Measurements from ENCODE around the gene TFE3. TPM values are rescaled to one million over a fixed set of nuclear protein-coding genes. Genes with fewer than 3 reads are reported as not detected.

The TFE3 gene
- total RNA-seq, 1 donor from 2014 or later: 42.5 TPM

GRCh38 chrX:49060914-49061313 is 17.8 kb upstream of the TFE3 start:
- peaks cover 6% of the 10 kb centered on the region for H3K4me1 Mint-ChIP-seq (ENCODE audit: low read depth)
- no peaks in the 10 kb centered on the region for H3K27me3 Mint-ChIP-seq (ENCODE audit: low read depth)
- no peak for DNase-seq (ENCODE audit: low spot score)
- H3K9me3 Mint-ChIP-seq (ENCODE audit: low read depth): peaks cover 4% of the 10 kb centered on the region
- H3K27ac Mint-ChIP-seq (ENCODE audit: unreplicated experiment): no peak overlapping the region
- no peaks in the 10 kb centered on the region for H3K36me3 Mint-ChIP-seq (ENCODE audit: low read depth)
- no peak for TF ChIP-seq CTCF (IDR thresholded peaks at IDR 0.05)
- H3K4me3 Mint-ChIP-seq (ENCODE audit: unreplicated experiment): no peak overlapping the region

GRCh38 chrX:49059681-49060085 is 16.5 kb upstream of the TFE3 start:
- H3K9me3 Mint-ChIP-seq (ENCODE audit: low read depth): peaks cover 5% of the 10 kb centered on the region
- no peak for TF ChIP-seq CTCF (IDR thresholded peaks at IDR 0.05)
- H3K27me3 Mint-ChIP-seq (ENCODE audit: low read depth): no peaks in the 10 kb centered on the region
- H3K36me3 Mint-ChIP-seq (ENCODE audit: low read depth): no peaks in the 10 kb centered on the region
- no peak overlapping the region for H3K4me3 Mint-ChIP-seq (ENCODE audit: unreplicated experiment)
- no peak overlapping the region for H3K27ac Mint-ChIP-seq (ENCODE audit: unreplicated experiment)
- peaks cover 17% of the 10 kb centered on the region for H3K4me1 Mint-ChIP-seq (ENCODE audit: low read depth)
- no peak for DNase-seq (ENCODE audit: low spot score)

- Mint-ChIP-seq H3K27me3 (ENCODE audit: low read depth) (no peaks in the 10 kb centered on the region), H3K4me3 (ENCODE audit: unreplicated experiment) (no peak overlapping the region), H3K9me3 (ENCODE audit: low read depth) (peaks cover 10% of the 10 kb centered on the region), H3K4me1 (ENCODE audit: low read depth) (peaks cover 22% of the 10 kb centered on the region), H3K27ac (ENCODE audit: unreplicated experiment) (no peak overlapping the region), H3K36me3 (ENCODE audit: low read depth) (no peaks in the 10 kb centered on the region)
- DNase-seq (ENCODE audit: low spot score): no peak
- no peak for TF ChIP-seq CTCF (IDR thresholded peaks at IDR 0.05)
These were observed 16.0 kb upstream of the TFE3 start for GRCh38 chrX:49059201-49059600.

- peaks cover 25% of the 10 kb centered on the region for H3K4me1 Mint-ChIP-seq (ENCODE audit: low read depth)
- H3K36me3 Mint-ChIP-seq (ENCODE audit: low read depth): no peaks in the 10 kb centered on the region
- no peak for DNase-seq (ENCODE audit: low spot score)
- no peak within 1 kb of the TSS for H3K27ac Mint-ChIP-seq (ENCODE audit: unreplicated experiment)
- H3K4me3 Mint-ChIP-seq (ENCODE audit: unreplicated experiment): no peak within 1 kb of the TSS
- TF ChIP-seq CTCF (IDR thresholded peaks at IDR 0.05): no peak
- peaks cover 14% of the 10 kb centered on the region for H3K9me3 Mint-ChIP-seq (ENCODE audit: low read depth)
- H3K27me3 Mint-ChIP-seq (ENCODE audit: low read depth): no peaks in the 10 kb centered on the region
These were observed 15.6 kb upstream of the TFE3 start, which contains the start of gene CCDC120 for GRCh38 chrX:49058794-49059193. CCDC120 (plus strand) TSS chrX:49058999; CDS start chrX:49062042, 3,043 bp downstream.

- H3K4me1 Mint-ChIP-seq (ENCODE audit: low read depth): peaks cover 31% of the 10 kb centered on the region
- peaks cover 1% of the 10 kb centered on the region for H3K36me3 Mint-ChIP-seq (ENCODE audit: low read depth)
- H3K4me3 Mint-ChIP-seq (ENCODE audit: unreplicated experiment): peak overlapping the region; percentile 76
- DNase-seq (ENCODE audit: low spot score): no peak
- H3K27ac Mint-ChIP-seq (ENCODE audit: unreplicated experiment): peak overlapping the region; percentile 74
- TF ChIP-seq CTCF (IDR thresholded peaks at IDR 0.05): no peak
- H3K9me3 Mint-ChIP-seq (ENCODE audit: low read depth): peaks cover 17% of the 10 kb centered on the region
- no peaks in the 10 kb centered on the region for H3K27me3 Mint-ChIP-seq (ENCODE audit: low read depth)
These were observed 11.1 kb upstream of the TFE3 start for GRCh38 chrX:49054073-49054762.

Measured in chondrocyte (in vitro differentiated cells).